Testis (tissue), 3 donors: Measurements from ENCODE around the gene ERBB4. TPM values are rescaled to one million over a fixed set of nuclear protein-coding genes. Genes with fewer than 3 reads are reported as not detected.

Experiments
- DNase-seq: peaks from one replicate; pipeline ENCODE4 v3.0.0-alpha.2; 2019
- H3K27ac ChIP-seq, 2 donors: fragments of 200-600 bp; sonication (generic); one replicate each; pipeline ENCODE4 v1.5.1; 2019
- H3K27me3 ChIP-seq: fragments of 200-600 bp; sonication (generic); one replicate; pipeline ENCODE4 v1.5.1; 2019
- H3K36me3 ChIP-seq: fragments of 200-600 bp; sonication (generic); one replicate; pipeline ENCODE4 v1.5.1; 2017; ENCODE audit warnings: low read depth; ENCODE audit errors: missing control alignments
- H3K4me1 ChIP-seq: fragments of 200-600 bp; sonication (generic); one replicate; pipeline ENCODE4 v1.5.1; 2019
- H3K4me3 ChIP-seq, 2 donors: fragments of 200-600 bp; sonication (generic); one replicate each; pipeline ENCODE4 v1.5.1; 2017 to 2019
- H3K9me3 ChIP-seq: fragments of 200-600 bp; sonication (generic); one replicate; pipeline ENCODE4 v1.5.1; 2017
- CTCF ChIP-seq, 3 experiments: fragments of 450-650 bp in 2 of 3; fragments of 200-600 bp in 1 of 3; sonication (generic) in 1 of 3; IDR thresholded peaks; one replicate each; pipeline ENCODE4 v1.5.1; 2016 to 2019; ENCODE audit warnings: antibody characterized with exemption in 3 of 3, mild to moderate bottlenecking in 2 of 3, moderate library complexity in 1 of 3
- POLR2A ChIP-seq: fragments of 450-650 bp; IDR thresholded peaks from one replicate; pipeline ENCODE4 v1.6.1; 2017; ENCODE audit warnings: antibody characterized with exemption, mild to moderate bottlenecking, moderate library complexity
- WGBS, 2 donors: methylation state at CpG; one replicate each; pipeline ENCODE4 v1.1.5; 2018; 5-methylcytosine and 5-hydroxymethylcytosine counted together
- intact Hi-C: fragments of 100-400 bp; cut with DNase I; formaldehyde crosslinking; loops from one replicate; pipeline ENCODE4 v1.15.1; 2023; ENCODE audit warnings: low total_unique reads
- polyA plus RNA-seq: library from polyadenylated mRNA; stranded (reverse); fragments of 350-450 nt; fragmentation: Illumina TruSeq; extraction: RNeasy Lipid Tissue Mini Kit (QIAGEN cat#74804); gene quantifications from one replicate; pipeline ENCODE4 v1.2.3, GENCODE V29; 2014; ENCODE audit warnings: low read depth, low replicate concordance; ENCODE audit not compliant: insufficient read depth
- total RNA-seq, 2 donors: library from RNA; depleted of rRNA; stranded (reverse); fragments of >200 nt; gene quantifications; one replicate each; pipeline ENCODE4 v1.2.3, GENCODE V29; 2016

ERBB4 gene
- total and polyA plus RNA-seq, 3 donors from 2014 or later = 6.1 to 62.7 (median 47.7) TPM

GRCh38 chr2:211436182-211436581 lies 1102.4 kb downstream of the ERBB4 start:
- intact Hi-C loops = no loop called here
- 68 to 90% methylated on average over 1 of the region's 1 CpG for WGBS, 2 donors
- H3K9me3 ChIP-seq = no peaks in the 10 kb centered on the region
- TF ChIP-seq CTCF (IDR thresholded peaks at IDR 0.05) = no peak
- no peak for TF ChIP-seq POLR2A
- H3K27ac ChIP-seq = no peak overlapping the region
- no peak for DNase-seq
- H3K27me3 ChIP-seq = no peaks in the 10 kb centered on the region
- H3K4me1 ChIP-seq = no peaks in the 10 kb centered on the region
- H3K36me3 ChIP-seq = no peaks in the 10 kb centered on the region
- H3K4me3 ChIP-seq = no peak overlapping the region

GRCh38 chr2:211435331-211435730 lies 1103.3 kb downstream of the ERBB4 start:
- H3K4me3 ChIP-seq = no peak overlapping the region
- H3K27me3 ChIP-seq = no peaks in the 10 kb centered on the region
- TF ChIP-seq POLR2A (no peak), CTCF (IDR thresholded peaks at IDR 0.05) (no peak)
- H3K4me1 ChIP-seq = no peaks in the 10 kb centered on the region
- no peak overlapping the region for H3K27ac ChIP-seq
- intact Hi-C loops = no loop called here
- DNase-seq = no peak
- no peaks in the 10 kb centered on the region for H3K36me3 ChIP-seq
- 93% methylated on average over 4 to 9 of the region's 9 CpGs for WGBS, 2 donors
- H3K9me3 ChIP-seq = no peaks in the 10 kb centered on the region

GRCh38 chr2:211434773-211435172 lies 1103.8 kb downstream of the ERBB4 start:
- WGBS, 2 donors = 91 to 92% methylated on average over 3 of the region's 3 CpGs
- intact Hi-C loops = no loop called here

GRCh38 chr2:211429256-211429920 lies 1109.2 kb downstream of the ERBB4 start:
- TF ChIP-seq CTCF (IDR thresholded peaks at IDR 0.05) = no peak
- no peak for TF ChIP-seq POLR2A
- no peaks in the 10 kb centered on the region for H3K36me3 ChIP-seq
- no peaks in the 10 kb centered on the region for H3K27me3 ChIP-seq
- no peaks in the 10 kb centered on the region for H3K4me1 ChIP-seq
- no peaks in the 10 kb centered on the region for H3K9me3 ChIP-seq
- intact Hi-C loops = no loop called here
- no peak overlapping the region for H3K4me3 ChIP-seq
- DNase-seq = no peak
- no peak overlapping the region for H3K27ac ChIP-seq
- WGBS, 2 donors = 83 to 84% methylated on average over 3 of the region's 3 CpGs

More at GRCh38 chr2:211434773-211435172, 1103.8 kb downstream of the ERBB4 start:
- H3K4me1 ChIP-seq = no peaks in the 10 kb centered on the region
- H3K36me3 ChIP-seq = no peaks in the 10 kb centered on the region
- no peak for DNase-seq
- no peak for TF ChIP-seq POLR2A
- TF ChIP-seq CTCF (IDR thresholded peaks at IDR 0.05) = no peak
- H3K4me3 ChIP-seq = no peak overlapping the region
- no peaks in the 10 kb centered on the region for H3K27me3 ChIP-seq
- H3K9me3 ChIP-seq = no peaks in the 10 kb centered on the region
- H3K27ac ChIP-seq = no peak overlapping the region

GRCh38 chr2:211426240-211426639 lies 1112.4 kb downstream of the ERBB4 start:
- no peaks in the 10 kb centered on the region for H3K4me1 ChIP-seq
- 70 to 82% methylated on average over 2 of the region's 2 CpGs for WGBS, 2 donors

More at GRCh38 chr2:211426240-211426639, 1112.4 kb downstream of the ERBB4 start:
- no peak for DNase-seq
- no peak for TF ChIP-seq CTCF (IDR thresholded peaks at IDR 0.05)
- TF ChIP-seq POLR2A = no peak
- no peaks in the 10 kb centered on the region for H3K9me3 ChIP-seq
- intact Hi-C loops = no loop called here
- no peak overlapping the region for H3K4me3 ChIP-seq
- H3K27me3 ChIP-seq = no peaks in the 10 kb centered on the region
- H3K27ac ChIP-seq = no peak overlapping the region
- no peaks in the 10 kb centered on the region for H3K36me3 ChIP-seq
